ENCODE results near the gene SVOPL.

DNA sequence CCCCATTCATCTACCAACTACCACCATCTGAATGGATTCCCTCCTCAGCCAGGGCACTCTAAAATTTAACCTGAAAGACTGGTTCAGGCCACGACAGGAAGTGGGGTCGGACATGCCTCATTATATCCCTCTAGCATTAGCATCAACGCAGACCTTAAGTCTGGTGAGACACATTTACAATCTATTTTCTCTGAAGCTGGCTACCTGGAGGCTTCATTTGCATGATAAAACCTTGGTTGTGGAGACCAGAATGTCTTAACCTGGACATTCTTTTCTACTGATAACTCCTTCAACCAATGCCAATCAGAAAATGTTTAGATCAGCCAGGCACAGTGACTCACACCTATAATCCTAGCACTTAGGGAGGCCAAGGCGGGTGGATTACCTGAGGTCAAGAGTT, 42.3 kb downstream of the SVOPL start:
- TF ChIP-seq EZH2phosphoT487 (IDR thresholded peaks at IDR 0.05): no peak
- TF ChIP-seq, protein P1, sequence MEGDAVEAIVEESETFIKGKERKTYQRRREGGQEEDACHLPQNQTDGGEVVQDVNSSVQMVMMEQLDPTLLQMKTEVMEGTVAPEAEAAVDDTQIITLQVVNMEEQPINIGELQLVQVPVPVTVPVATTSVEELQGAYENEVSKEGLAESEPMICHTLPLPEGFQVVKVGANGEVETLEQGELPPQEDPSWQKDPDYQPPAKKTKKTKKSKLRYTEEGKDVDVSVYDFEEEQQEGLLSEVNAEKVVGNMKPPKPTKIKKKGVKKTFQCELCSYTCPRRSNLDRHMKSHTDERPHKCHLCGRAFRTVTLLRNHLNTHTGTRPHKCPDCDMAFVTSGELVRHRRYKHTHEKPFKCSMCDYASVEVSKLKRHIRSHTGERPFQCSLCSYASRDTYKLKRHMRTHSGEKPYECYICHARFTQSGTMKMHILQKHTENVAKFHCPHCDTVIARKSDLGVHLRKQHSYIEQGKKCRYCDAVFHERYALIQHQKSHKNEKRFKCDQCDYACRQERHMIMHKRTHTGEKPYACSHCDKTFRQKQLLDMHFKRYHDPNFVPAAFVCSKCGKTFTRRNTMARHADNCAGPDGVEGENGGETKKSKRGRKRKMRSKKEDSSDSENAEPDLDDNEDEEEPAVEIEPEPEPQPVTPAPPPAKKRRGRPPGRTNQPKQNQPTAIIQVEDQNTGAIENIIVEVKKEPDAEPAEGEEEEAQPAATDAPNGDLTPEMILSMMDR (IDR thresholded peaks at IDR 0.05): no peak

Measured in neural progenitor cell (in vitro differentiated cells).